ENCODE measurements around the gene ARL2BP.

The ARL2BP gene

DNA sequence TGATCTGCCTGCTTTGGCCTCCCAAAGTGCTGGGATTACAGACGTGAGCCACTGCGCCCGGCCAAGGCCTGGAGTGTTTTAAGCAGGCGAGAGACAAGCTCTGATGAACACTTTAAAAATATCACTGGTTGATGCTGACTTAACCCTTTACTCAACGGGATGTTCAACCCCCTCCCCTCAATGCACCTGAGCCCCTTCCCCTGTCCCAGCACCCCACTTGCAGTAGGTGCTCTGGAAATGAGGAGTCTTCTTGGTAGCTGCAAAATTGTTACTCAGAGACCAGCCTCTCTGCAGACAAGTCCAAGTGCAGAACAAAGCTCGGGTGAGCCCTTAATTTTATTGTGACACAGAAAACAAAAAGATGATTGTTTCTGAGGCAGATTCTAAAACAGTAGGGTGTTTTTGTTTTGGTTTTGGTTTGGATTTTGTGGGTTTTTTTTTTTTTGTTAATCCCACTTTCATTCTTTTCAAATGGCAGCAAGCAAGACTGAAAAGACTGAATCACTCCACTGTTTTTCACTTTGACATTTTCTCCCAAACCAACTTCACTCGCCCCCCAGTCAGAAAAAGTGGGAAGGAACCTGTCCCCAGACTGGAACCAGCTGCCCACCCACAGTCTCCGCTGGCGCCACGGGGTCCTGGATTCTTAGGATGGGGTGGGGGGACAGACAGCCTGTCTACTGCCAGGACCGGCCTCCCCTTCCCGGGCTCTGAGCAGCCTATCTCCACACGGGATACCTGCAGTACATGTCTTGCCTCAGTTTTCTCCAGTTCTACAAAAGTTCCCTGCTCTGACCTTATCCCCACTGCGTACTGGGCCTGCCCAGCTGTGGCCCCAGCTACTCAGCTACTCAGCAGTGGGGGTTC, 44.6 kb downstream of the ARL2BP start:
- no peak overlapping the region for H3K27ac ChIP-seq
- TF ChIP-seq, protein P1, sequence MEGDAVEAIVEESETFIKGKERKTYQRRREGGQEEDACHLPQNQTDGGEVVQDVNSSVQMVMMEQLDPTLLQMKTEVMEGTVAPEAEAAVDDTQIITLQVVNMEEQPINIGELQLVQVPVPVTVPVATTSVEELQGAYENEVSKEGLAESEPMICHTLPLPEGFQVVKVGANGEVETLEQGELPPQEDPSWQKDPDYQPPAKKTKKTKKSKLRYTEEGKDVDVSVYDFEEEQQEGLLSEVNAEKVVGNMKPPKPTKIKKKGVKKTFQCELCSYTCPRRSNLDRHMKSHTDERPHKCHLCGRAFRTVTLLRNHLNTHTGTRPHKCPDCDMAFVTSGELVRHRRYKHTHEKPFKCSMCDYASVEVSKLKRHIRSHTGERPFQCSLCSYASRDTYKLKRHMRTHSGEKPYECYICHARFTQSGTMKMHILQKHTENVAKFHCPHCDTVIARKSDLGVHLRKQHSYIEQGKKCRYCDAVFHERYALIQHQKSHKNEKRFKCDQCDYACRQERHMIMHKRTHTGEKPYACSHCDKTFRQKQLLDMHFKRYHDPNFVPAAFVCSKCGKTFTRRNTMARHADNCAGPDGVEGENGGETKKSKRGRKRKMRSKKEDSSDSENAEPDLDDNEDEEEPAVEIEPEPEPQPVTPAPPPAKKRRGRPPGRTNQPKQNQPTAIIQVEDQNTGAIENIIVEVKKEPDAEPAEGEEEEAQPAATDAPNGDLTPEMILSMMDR (conservative IDR thresholded peaks at IDR 0.05) = no peak

DNA sequence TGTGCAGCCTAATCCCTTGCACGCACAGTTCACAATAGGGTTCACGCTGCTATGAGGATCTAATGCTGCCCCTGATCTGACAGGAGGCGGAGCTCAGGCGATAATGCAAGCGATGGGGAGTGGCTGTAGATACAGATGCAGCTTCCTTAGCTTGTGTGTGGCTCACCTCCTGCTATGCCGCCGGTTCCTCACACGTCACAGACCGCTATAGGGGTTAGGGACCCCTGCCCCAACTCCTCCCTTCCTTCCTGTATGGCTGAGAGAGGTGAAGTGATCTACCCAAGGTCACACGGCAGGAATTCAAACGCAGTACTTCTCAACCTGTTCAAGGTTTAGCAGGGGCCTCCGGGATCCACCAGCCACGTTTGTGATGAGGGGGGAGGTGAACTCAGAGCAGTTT, 52.8 kb downstream of the ARL2BP start:
- no peak overlapping the region for H3K27ac ChIP-seq
- TF ChIP-seq, protein P1 (conservative IDR thresholded peaks at IDR 0.05) = no peak

DNA sequence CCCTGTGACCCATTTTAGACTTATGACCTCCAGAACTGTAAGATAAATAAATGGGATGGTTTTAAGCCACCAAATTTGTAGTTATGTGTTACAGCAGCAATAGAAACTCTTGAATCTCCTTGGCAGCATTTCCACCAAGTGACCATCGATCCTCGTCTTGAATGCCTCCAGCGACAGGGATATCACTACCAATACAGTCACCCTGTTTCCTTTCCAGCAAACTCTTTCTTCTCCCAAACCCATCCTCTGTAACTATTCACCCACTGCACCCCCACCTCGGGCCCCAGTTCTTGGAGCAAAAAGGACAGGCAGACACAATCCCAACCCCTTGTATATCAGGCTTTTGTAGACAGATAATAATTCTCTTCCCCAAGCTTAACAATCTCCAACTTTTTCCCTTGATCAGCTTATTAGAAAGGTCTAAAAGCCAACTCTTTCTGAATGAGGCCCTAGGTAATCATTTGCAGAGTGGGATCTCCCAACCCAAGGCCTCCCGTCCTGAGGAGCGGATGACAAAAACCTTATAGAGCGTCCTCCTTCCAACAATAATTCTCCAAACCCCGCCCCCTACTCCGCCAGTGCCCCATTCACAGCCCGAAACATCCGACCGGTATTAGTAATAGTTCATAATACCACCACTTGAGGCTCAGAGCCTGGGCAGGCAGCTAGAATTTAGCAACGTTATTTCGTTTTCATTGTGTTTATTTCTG, 54.1 kb downstream of the ARL2BP start:
- H3K27ac ChIP-seq = peak overlapping the region; percentile 58

DNA sequence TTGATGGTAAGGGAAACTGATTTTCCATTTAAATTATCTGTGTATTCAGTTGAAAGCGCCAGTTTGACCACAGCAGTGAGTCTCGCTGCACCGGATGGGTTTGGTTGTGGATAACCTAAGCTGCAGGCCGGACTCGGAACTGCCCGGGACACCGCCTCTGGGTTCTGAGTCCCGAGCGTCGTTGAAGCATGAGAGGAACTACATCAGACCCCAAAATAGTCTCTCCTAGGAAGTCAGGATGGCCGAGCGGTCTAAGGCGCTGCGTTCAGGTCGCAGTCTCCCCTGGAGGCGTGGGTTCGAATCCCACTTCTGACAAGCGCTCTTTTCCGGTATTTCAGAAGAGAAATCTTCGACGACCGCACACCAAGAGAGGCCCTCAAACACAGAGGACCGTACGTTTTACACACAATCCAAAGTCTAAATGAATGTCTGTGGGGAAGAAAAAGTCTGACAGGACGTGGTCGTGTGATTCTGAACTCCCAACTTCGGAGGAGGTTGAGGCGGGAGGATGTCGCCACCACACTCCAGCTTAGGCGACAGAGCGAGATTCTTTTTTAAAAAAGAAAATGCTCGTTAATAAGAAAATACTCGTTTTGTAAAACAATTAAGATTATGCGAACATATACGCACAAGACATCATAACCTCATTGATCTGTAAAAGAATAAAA, 54.8 kb downstream of the ARL2BP start:
- TF ChIP-seq, protein P1 (conservative IDR thresholded peaks at IDR 0.05) = no peak
- peak overlapping the region; percentile 58 for H3K27ac ChIP-seq

More for the DNA sequence above, 54.1 kb downstream of the ARL2BP start:
- TF ChIP-seq, protein P1 (conservative IDR thresholded peaks at IDR 0.05) = no peak; the same call in 1 of the 2 replicates

DNA sequence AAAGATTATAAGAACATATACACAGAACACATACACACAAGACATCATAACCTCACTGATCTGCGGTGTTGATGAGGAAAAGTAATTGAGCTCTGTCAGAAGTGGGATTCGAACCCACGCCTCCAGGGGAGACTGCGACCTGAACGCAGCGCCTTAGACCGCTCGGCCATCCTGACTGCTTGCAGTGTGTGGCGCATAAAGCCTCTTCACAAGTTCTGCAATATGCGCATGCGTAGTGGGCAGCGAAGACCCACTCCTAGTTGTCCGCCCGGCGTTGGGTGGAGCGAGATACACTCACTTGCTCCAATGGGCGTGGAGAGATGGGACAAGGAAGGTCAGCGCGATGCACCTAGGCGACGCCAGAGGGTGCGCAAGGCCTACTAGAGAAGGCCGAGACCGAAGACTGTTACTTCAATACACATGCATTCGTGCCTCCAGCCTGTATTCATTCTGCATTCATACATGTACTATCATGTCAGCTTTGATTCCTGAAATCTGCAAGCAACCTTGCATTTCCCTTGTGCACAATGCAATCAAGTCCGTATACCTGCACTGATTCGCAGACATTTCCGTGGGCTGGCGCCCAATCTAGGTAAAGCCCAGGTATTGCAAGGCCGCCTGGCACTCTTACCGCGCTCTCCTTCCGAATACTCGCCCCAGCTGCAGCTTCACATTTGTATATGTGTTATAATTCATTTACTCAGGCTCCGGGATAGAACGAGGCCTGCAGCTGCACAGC, 55.5 kb downstream of the ARL2BP start:
- TF ChIP-seq, protein P1 (conservative IDR thresholded peaks at IDR 0.05) = peak; percentile 89
- peak overlapping the region; percentile 58 for H3K27ac ChIP-seq

DNA sequence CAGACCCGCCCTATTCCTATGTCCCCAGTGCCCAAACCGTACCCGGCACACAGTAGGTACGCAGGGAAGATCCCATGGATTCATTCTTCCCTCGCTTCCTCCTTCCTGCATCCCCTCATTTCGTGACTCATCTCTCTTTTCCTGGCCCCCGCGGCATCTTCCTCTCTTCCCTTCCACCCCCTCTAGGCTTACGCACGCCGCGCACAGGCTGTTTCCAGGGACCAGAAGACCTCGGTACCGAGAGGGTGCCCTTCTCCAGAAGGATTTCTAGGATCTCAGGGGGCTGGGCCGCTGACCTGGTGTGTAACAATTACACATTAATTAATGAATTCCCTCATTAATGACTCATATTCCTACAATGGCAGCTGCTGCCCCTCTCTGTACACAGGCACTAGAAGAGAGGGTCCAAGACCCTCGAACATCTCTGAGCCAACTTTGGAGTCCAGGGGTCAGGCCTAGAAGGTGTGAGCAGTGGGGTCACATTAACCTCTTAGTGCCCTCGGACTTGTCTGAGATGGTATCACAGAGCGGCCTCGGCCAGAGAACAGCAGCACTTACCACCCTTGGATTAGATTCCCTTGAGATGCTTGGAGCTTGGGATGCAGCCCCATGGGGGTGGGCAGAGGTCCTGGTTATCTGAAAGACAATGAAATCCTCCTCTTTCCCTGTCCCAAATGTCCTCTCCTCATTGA, 56.2 kb downstream of the ARL2BP start:
- peak overlapping the region; percentile 46 for H3K27ac ChIP-seq

More for the DNA sequence above, 56.2 kb downstream of the ARL2BP start:
- TF ChIP-seq, protein P1 (conservative IDR thresholded peaks at IDR 0.05) = no peak
